NCI-H510A (cell line): Measurements from ENCODE around the gene CYP1A2.
"Not testable (repeated sequence)": the region's sequence is repeated elsewhere in the genome, so short reads cannot be mapped to it uniquely, and the experiment has no call there.

ENCODE experiments used
- DNase-seq: peaks from one replicate; lab custom pipeline; 2025; lab: John Stamatoyannopoulos, UW

Gene CYP1A2

GRCh38 chr15:74738239-74738638 lies 10.4 kb upstream of the CYP1A2 start:
- not testable (repeated sequence) for DNase-seq

GRCh38 chr15:74742422-74742821 lies 6.2 kb upstream of the CYP1A2 start:
- no peak for DNase-seq

DNA sequence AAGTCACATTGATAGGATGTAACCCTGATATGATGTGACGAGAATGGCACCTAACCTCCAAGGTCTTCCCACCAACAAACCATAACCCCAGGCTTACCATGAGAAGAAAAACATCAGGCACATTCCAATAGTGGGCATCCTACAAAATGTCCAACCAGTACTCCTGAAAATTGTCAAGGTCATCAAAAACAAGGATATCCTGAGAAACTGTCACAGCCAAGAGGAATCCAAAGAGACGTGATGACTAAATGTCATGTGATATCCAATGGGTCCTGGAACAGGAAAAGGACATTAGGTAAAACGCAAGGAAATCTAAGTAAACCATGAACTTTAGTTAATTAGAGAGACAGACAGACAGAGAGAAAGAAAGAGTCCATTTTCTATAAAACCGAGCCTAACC lies 2.3 kb upstream of the CYP1A2 start:
- no peak for DNase-seq

- DNase-seq, result no peak
Measured at GRCh38 chr15:74749832-74750231, 1.2 kb downstream of the CYP1A2 start.

- no peak for DNase-seq
Measured at GRCh38 chr15:74750751-74751150, 2.1 kb downstream of the CYP1A2 start.

GRCh38 chr15:74752011-74752410 lies 3.4 kb downstream of the CYP1A2 start:
- no peak for DNase-seq

- no peak for DNase-seq
Measured at GRCh38 chr15:74752531-74752930, 3.9 kb downstream of the CYP1A2 start.

- DNase-seq, result no peak
Measured at GRCh38 chr15:74754593-74755215, 6.1 kb downstream of the CYP1A2 start.

- no peak for DNase-seq
Measured at GRCh38 chr15:74758736-74759135, 10.1 kb downstream of the CYP1A2 start.

GRCh38 chr15:74762791-74763150 lies 14.1 kb downstream of the CYP1A2 start:
- DNase-seq, result no peak

GRCh38 chr15:74763416-74763815 lies 14.8 kb downstream of the CYP1A2 start:
- DNase-seq, result peak; percentile 44

- DNase-seq, result no peak
Measured at GRCh38 chr15:74767167-74768098, 18.8 kb downstream of the CYP1A2 start.

- no peak for DNase-seq
Measured at GRCh38 chr15:74768099-74768770, 19.6 kb downstream of the CYP1A2 start.

GRCh38 chr15:74768771-74769342 lies 20.2 kb downstream of the CYP1A2 start:
- DNase-seq, result no peak

GRCh38 chr15:74769463-74770025 lies 20.9 kb downstream of the CYP1A2 start:
- DNase-seq, result no peak

- no peak for DNase-seq
Measured at GRCh38 chr15:74770211-74770903, 21.7 kb downstream of the CYP1A2 start.

GRCh38 chr15:74773329-74773728 lies 24.7 kb downstream of the CYP1A2 start:
- no peak for DNase-seq

- no peak for DNase-seq
Measured at GRCh38 chr15:74773731-74774252, 25.1 kb downstream of the CYP1A2 start.

DNA sequence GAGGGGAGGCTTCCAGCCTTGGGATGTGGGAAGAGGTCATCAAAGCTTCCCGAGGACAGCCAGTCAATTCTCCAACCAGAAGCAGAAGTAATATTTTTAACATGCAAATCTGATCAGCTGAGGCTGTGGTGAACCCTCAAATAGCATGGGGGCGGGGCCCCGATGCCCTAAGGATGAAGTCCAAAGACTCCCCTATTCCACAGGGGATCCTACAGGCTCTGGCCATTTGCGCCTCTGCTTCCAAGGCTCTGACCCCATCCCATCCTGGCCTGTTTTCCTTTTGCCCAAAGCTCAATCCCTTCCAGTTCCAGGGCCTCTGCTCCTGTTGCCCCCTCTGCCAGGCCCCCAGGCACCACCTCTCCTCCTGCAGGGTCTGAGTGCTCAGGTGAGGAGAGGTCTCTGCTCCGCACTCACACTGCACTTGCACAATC lies 26.5 kb downstream of the CYP1A2 start:
- DNase-seq, result no peak

DNA sequence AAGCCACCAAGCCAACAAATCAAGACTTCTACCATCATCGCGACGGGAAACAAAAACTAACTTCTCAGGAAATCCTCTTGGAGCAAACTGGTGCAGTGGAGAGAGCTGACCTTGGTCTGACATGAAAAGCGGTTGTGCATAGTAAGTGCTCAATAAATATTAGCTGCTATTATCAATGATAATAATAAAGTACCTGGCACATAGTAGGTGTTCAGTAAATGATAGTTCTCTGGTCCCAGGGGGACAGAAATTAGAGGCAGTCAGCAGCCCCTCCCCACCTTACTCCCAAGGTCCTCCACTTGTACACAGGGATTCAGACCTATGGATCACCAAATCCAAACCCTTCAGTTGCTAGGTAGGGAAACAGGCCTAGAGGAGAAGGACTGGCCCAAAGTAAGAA lies 27.2 kb downstream of the CYP1A2 start:
- DNase-seq, result no peak
